Measurements from ENCODE around the gene RIT2.

RIT2 gene

GRCh38 chr18:43080671-43081070 lies 34.8 kb downstream of the RIT2 start:
- no peak for DNase-seq

DNA sequence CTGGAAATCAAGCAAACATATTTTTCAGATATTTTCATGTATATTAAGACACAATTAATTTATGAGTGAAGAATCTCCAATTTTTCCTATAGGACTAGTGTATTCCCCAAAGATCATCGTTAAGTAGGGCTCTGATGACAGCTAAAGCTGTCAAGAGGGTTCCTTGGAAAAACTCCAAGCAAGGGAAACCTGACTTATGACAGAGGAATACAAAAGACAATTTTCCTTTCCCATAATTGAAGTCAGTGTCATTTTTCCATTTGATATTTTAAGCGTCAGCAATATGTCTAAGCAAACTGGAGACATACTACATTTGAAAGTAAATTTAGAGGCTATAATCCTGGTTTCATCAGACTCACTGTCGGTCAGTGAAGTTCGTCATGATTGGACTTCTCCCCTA lies 36.1 kb downstream of the RIT2 start:
- no peak for DNase-seq

- no peak for DNase-seq
These were observed 36.9 kb downstream of the RIT2 start for GRCh38 chr18:43078478-43079092.

DNA sequence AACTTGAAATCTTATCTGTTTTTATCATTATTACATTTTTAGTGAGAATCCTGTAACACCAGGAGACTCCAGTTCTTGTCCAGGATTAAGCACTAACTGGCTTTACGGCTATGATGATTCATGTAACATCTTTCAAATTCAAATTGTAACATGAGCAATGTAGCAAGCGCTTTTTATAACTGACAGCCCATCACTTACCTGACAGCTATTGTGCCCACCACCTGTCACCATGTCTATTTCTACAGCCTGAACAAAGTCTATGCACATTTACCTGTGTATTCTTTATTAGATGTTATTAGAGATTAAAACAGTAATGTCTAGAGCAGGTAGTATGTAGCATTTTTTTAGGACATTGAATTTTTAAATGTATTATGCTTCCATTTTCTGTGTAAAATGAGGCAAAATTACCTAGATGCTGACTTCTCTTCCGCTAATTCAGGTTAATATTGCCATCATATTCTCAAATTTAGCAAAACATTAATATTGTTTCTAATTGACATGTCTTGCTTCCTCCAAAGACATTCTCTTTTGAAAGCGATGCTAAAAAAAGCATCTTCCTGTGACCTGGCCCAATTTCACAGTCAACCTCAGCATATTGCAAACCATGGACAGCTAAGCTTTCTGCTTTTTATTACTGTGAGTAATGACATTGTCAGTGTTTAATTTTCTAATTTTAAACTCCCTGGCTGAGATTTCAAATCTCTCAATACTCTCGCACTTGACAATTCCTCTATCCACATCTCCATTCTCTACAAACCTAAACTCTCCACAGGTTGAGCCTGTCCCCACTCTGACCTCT lies 37.8 kb downstream of the RIT2 start:
- DNase-seq: no peak

DNA sequence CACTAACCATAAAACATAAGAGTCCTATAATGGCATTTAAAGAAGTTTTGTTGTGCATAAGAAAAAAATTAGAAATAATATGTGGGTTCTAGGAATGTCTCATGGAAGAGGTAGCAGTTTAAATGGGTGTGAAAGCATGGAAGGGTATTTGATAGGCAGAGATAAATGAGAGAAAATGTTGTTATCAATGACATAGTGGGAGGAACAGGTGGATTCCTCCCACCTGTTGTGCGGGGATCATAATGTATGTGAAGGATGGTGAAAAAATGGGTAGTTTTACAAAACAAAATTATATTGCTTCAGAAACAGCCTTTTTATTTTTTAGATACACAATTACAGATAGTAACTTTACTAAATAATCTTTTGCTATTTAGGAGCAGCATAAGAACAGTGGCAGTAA lies 41.7 kb downstream of the RIT2 start:
- no peak for DNase-seq

- no peak for DNase-seq
These were observed 46.7 kb downstream of the RIT2 start for GRCh38 chr18:43068781-43069180.

- no peak for DNase-seq
These were observed 47.9 kb downstream of the RIT2 start for GRCh38 chr18:43067570-43067969.

- no peak for DNase-seq
These were observed 53.7 kb downstream of the RIT2 start for GRCh38 chr18:43061816-43062215.

DNA sequence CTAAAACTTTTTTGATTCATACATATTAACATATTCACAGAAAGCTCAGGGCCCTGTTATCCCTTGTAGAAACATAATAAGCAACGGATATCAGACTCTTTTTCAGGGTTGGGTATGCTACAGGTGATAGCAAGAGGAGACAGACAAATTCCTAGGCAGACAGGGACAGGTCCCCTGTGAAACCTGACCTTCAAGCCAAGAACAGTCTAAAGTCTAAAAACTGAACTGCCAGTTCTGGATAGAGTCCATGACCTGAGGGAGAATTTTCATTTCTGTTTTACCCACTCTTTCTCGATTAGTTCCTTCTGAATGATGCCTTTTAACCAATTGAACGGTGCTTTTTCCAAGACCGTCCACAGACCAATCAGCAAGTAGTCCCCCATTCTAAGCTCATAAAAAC lies 54.2 kb downstream of the RIT2 start:
- DNase-seq: no peak

DNA sequence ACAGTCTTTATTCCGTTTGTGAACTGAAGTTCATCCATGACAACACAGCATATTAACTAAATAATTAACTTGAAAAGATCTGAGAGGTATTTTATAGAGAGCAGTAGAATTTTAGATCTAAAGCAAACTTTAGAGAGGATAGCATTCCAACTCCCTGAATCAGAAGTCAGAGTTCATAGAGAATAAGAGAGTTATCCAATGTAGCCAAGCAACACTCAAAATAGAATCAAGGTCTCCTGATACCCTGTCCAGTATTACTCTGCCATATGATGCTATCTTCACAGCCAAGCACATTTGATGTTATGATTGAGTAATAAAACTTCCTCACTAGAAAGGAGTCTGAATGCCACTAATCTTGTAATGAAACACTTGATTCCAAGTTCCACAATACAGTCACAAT lies 55.5 kb downstream of the RIT2 start:
- DNase-seq: no peak

DNA sequence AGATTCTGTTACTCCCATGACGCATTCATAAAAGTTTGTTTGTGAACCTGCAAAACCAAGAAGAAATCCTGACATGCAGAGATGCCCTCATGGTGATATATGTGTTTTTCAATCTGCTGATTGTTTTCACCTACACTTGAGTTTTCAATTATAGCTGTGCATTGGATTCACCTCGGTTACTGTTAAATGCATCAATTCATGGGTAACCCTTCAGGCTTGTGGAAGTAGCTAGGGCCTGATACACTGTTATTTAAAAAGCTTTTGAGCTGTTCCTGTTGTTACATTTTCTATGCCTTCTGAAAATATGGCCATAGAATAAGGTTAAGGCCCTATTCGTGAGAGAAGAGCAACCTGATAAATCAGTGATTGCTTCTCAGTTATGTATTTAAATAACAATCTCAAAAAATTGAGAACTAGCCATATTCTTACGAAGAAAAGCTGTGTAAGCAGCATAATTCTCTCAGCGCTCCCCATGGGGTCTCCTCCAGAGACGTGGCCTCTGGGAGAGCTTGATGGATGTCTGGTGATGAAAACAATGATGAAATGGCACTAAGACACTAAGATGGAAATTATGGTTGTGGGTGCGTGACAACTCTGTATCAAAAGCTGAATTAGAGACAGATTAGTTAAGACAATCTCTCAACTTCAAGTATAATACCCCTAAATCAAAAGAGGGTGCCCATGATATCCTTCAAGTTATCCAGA lies 60.5 kb downstream of the RIT2 start:
- DNase-seq: no peak

DNA sequence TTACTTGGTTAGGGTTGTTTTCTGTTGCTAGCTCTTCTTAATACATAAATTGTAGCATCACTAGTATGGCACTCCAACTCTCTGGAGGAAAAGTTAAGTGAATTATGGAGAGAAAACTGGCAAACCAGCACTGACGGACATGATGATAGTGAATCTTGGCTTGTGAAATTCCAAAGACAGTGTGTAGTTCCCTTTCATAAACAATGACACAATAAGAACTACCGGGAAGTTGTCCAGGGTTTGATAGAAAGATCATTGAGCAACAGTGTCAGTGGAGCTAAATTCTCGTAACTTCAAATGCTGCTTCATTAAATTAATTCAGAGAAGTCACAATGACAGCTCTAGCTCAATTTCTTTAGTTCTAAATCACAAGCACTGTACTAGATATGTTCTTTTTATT lies 66.5 kb downstream of the RIT2 start:
- no peak for DNase-seq

- DNase-seq: no peak
These were observed 69.2 kb downstream of the RIT2 start for GRCh38 chr18:43046322-43046721.

GRCh38 chr18:43043626-43044025 lies 71.9 kb downstream of the RIT2 start:
- DNase-seq: no peak

DNA sequence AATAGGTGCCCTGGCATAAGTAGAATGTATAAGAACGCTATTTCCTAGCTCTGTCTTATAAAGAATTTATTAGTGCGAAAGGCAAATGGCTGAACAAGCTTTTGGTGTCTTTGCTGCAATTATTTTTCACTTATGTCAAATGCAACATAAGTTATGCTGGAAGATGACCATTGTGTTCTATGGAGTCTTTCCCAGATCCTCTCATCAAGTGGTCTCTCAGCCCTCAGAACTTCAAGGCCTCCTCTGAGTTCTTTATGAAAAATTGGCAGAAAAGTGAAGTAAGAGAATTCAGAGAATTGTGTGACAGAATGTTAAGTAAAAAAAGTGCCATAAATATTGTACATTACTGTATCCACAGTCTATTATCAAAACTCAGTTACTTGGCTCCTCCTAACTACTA lies 75.2 kb downstream of the RIT2 start:
- DNase-seq: no peak

- DNase-seq: no peak
These were observed 80.6 kb downstream of the RIT2 start for GRCh38 chr18:43034683-43035500.

DNA sequence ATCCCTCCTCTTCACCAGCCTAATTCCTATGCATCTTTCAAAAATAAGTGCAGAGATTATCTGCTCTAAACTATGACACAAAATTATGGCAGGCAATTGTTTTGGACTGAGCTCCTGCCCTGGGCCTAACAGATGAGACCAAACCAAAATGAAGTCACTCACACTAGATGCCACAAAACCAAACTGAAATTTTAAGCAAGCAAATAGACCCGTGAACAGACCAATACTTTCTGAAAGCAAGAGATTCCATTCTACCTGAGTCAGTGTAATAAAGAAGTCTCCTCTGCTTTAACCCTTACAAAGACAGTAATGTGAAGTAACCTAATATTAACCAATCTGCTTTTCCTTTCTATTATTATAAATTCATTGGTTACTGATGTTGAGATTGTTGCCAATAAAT lies 84.3 kb downstream of the RIT2 start:
- no peak for DNase-seq

- no peak for DNase-seq
These were observed 86.1 kb downstream of the RIT2 start for GRCh38 chr18:43029414-43029813.

DNA sequence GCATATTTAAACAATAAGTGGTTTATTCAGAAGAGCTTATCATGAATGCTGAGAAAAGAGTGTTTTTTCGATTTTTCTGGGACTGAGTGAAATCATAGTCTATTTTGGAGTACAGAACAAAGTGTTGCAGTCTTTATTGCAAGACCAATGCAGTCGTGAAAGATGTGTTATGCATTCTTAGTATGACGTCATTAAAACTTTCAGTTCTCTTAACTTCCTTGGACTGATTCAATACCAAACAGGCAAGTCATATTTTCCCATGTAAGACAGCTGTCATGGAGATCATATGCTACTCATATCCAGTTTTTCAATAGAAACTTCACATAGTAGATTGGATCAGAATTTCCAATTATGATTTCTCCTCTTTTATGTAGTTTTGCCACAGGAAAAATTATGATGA lies 92.6 kb downstream of the RIT2 start:
- DNase-seq: no peak

DNA sequence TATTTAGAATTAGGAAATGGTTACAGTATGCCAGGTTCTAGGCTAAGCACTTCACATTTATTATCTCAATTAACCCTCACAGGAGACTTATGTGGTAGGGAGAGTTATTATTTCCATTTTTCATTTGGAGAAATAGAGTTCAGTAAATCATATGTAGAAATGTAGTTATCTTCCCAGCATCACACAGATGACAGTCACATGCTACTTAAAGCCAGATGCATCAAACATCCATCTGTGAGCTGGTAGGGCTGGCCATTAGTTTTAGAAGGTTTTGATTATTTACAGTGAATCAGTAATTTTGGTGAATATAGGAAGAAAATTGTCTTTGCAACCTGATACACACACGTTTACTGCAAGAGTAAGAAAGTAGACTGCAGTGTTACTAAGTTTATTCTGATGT lies 97.9 kb downstream of the RIT2 start:
- no peak for DNase-seq

GRCh38 chr18:43013486-43013885 lies 102.0 kb downstream of the RIT2 start:
- no peak for DNase-seq

DNA sequence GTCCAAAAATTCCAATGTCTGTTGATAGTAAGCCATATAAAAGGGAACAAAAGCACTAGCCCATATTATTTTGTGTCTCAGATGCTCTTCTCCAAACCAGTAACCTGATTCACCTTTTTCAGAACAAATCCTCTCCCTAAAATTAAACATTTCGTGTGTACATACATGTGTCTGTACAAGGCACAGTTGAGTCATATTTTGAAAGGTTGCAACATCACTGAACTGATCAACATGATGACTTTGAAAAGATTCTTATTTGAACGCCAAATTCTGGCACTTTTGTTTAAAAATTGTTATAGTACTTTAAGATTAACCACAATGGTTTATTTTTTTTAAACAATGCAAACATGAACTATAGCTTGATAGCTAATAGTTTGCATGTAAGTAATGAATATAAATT lies 102.5 kb downstream of the RIT2 start:
- no peak for DNase-seq

DNA sequence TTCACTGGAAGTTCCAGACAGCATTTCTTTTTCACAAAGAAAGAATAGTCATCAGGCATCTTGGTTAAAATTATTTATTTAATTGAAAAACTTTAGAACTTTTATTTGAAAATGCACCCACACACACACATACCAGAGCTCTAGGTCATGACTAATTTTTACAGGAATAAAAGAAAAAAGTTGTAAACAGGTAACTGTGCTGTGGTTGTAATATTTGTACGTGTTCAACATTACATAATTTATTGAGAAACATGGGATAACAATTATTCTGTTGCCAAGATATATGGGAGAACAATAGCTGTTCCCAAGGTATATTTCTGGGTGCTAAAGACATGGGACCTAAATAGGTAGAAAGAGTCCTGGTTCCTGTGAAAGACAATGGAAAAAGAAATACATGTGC lies 104.9 kb downstream of the RIT2 start:
- no peak for DNase-seq

Data from T1000 (cell line).